Measurements from ENCODE around the gene GLRA1.
"Not testable (repeated sequence)": the region's sequence is repeated elsewhere in the genome, so short reads cannot be mapped to it uniquely, and the experiment has no call there.

The GLRA1 gene

DNA sequence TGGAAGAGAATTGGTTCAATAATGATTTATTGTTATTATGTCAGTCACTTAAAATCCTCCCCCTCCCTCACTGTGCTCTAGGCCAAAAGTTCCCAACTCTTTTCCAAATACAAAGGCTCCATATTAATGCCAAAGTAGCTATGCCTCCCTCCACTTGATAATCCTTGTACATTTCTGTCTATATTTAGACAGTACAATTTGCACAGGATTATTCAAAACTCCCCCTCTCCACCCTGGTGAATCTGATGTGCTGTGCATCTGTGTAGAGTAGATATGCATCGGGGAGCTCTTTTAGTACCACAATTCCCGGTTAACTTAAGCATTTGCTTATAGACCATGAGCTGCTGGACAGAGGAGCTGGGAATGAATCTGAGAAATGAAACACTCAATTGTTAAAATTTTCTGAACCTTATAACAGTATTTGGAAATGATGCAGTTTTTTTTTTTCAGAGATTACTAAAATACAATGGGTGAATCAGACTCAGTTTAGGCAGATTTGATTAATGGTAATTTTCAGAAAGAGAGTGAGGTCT is 27.6 kb downstream of the GLRA1 start:
- TF ChIP-seq, protein P1, sequence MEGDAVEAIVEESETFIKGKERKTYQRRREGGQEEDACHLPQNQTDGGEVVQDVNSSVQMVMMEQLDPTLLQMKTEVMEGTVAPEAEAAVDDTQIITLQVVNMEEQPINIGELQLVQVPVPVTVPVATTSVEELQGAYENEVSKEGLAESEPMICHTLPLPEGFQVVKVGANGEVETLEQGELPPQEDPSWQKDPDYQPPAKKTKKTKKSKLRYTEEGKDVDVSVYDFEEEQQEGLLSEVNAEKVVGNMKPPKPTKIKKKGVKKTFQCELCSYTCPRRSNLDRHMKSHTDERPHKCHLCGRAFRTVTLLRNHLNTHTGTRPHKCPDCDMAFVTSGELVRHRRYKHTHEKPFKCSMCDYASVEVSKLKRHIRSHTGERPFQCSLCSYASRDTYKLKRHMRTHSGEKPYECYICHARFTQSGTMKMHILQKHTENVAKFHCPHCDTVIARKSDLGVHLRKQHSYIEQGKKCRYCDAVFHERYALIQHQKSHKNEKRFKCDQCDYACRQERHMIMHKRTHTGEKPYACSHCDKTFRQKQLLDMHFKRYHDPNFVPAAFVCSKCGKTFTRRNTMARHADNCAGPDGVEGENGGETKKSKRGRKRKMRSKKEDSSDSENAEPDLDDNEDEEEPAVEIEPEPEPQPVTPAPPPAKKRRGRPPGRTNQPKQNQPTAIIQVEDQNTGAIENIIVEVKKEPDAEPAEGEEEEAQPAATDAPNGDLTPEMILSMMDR (IDR thresholded peaks at IDR 0.05; ENCODE audit: borderline replicate concordance, control extremely low read depth, extremely low read depth, insufficient read depth, missing control alignments): no peak
- in situ Hi-C loops (cut with MboI; ENCODE audit: low sequenced_read_pairs, unreplicated experiment): no loop called here
- DNase-seq (ENCODE audit: low spot score): no peak

DNA sequence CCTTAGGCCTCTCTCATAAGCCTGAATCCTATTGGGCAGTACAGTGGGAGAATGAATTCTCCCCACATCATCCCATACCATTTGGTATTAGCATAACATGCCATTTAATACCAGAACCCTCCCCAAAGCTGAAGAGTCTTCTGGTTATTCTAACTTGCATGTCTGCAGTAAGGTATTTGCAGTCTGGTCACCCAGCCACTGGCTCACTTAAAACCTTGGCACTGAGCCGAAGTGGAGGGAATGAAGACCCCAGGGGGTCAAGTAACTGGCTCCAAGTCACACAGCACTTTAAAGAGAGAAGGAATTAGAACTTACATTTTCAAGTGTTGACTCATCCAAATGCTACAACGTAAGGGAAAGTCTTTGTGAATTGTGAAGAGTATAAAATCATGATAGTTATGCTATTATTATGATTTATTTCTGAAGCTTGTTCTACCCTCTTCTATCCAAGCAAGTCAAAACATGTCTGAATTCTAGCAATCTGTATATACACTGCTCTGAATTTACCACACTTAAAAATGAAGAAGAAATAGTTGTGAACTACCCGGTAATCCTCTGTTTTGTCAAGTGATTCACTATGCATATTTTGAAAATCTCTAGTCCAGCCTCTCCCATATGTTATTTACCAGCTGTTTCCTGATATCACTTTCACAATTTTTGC is 28.5 kb downstream of the GLRA1 start:
- DNase-seq (ENCODE audit: low spot score): no peak
- TF ChIP-seq, protein P1 (IDR thresholded peaks at IDR 0.05; ENCODE audit: borderline replicate concordance, control extremely low read depth, extremely low read depth, insufficient read depth, missing control alignments): no peak
- in situ Hi-C loops (cut with MboI; ENCODE audit: low sequenced_read_pairs, unreplicated experiment): no loop called here

DNA sequence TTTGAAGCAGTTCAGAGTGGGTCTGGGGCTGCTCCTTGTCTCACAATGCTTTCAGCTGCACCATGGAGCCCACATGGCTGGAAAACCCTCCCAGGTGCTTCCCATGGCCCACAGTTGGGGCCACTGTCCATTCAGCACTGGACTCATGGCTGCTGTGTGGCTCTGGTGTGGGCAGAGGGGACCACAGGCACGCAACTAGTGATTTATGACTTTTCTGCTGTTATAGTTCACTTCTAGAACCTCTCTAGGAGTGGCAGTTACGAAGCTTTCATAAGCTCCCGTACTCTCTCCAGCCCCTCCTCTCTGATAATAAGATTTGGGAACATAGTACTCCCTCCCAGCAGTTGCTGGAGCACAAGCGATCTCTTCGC is 29.0 kb downstream of the GLRA1 start:
- in situ Hi-C loops (cut with MboI; ENCODE audit: low sequenced_read_pairs, unreplicated experiment): no loop called here

DNA sequence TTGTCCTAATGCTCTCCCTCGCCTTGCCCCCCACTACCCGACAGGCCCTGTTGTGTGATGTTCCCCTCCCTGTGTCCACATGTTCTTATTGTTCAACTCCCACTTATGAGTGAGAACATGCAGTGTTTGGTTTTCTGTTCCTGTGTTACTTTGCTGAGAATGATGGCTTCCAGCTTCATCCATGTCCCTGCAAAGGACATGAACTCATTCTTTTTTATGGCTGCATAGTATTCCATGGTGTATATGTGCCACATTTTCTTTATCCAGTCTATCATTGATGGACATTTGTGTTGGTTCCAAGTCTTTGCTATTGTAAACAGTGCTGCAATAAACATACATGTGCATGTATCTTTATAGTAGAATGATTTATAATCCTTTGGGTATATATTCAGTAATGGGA is 31.2 kb downstream of the GLRA1 start:
- in situ Hi-C loops (cut with MboI; ENCODE audit: low sequenced_read_pairs, unreplicated experiment); DNase-seq (ENCODE audit: low spot score): not testable (repeated sequence)

More for the DNA sequence above, 29.0 kb downstream of the GLRA1 start:
- no peak for DNase-seq (ENCODE audit: low spot score)
- TF ChIP-seq, protein P1 (IDR thresholded peaks at IDR 0.05; ENCODE audit: borderline replicate concordance, control extremely low read depth, extremely low read depth, insufficient read depth, missing control alignments): no peak

DNA sequence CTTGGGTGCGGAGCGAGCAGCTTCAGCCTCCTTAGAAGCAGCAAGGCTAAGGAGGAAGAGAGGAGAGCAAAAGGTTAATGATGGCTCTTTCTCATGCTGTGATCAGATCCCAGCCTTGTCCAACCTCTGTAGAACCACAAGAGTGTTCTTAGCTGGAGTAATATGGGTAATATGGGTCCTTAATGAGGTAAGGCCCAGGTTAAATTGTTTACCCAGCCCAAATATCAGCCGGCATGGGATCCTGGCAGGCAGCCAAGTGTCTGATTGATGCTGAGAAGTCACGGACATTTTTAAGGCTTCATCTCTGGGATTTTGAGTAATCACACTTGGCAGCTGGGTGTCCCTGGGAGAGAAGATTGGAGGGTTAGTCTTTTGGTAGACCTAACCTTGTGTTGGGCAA is 32.3 kb downstream of the GLRA1 start:
- in situ Hi-C loops (cut with MboI; ENCODE audit: low sequenced_read_pairs, unreplicated experiment): no loop called here
- DNase-seq (ENCODE audit: low spot score): no peak
- TF ChIP-seq, protein P1 (IDR thresholded peaks at IDR 0.05; ENCODE audit: borderline replicate concordance, control extremely low read depth, extremely low read depth, insufficient read depth, missing control alignments): no peak

DNA sequence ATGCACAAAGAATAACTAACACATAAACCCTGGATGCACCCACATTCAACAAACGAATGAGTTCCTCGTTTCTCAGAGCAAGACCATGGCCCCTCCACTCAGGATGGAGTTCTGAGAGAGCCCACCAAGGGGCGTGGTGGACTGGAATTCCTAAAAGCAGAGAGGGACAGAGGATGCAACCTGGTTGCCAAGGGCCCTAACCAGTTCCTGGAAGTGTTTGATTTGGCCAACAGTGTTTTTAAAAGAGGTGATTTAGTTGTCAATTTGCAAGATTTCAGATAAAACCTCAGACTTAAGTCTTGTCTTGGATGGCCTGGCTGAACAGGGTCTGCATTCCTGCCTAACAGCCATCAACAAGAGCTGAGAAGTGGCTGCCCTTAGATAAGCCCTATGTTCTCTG is 34.4 kb downstream of the GLRA1 start:
- TF ChIP-seq, protein P1 (IDR thresholded peaks at IDR 0.05; ENCODE audit: borderline replicate concordance, control extremely low read depth, extremely low read depth, insufficient read depth, missing control alignments): no peak
- in situ Hi-C loops (cut with MboI; ENCODE audit: low sequenced_read_pairs, unreplicated experiment): no loop called here
- DNase-seq (ENCODE audit: low spot score): no peak

DNA sequence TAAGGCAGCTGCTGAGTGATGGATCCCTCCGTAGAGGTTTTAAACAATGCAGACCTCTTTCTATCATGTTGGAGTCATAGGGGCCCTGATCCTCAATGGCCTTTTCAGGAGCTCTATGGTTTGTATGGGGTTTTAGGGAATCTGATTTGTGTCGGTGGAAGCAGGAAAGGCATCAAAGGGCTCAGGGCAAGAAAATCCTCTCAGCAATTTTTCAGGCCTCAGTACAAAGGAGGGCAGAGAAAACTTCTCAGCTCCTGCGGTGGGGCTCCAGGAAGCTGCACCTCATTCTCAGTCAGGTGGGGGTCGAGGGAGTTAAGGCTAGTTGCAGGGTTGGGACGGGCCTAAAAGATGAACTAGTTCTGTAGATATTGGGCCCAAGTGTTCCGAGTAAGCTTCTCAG is 35.0 kb downstream of the GLRA1 start:
- in situ Hi-C loops (cut with MboI; ENCODE audit: low sequenced_read_pairs, unreplicated experiment): no loop called here
- DNase-seq (ENCODE audit: low spot score): no peak
- TF ChIP-seq, protein P1 (IDR thresholded peaks at IDR 0.05; ENCODE audit: borderline replicate concordance, control extremely low read depth, extremely low read depth, insufficient read depth, missing control alignments): no peak

Data from GM13976 (cell line).